Measurements from ENCODE around the gene OARD1.
A peak's percentile ranks its signal among the peaks of the same experiment; 100 is the strongest.

The OARD1 gene

DNA sequence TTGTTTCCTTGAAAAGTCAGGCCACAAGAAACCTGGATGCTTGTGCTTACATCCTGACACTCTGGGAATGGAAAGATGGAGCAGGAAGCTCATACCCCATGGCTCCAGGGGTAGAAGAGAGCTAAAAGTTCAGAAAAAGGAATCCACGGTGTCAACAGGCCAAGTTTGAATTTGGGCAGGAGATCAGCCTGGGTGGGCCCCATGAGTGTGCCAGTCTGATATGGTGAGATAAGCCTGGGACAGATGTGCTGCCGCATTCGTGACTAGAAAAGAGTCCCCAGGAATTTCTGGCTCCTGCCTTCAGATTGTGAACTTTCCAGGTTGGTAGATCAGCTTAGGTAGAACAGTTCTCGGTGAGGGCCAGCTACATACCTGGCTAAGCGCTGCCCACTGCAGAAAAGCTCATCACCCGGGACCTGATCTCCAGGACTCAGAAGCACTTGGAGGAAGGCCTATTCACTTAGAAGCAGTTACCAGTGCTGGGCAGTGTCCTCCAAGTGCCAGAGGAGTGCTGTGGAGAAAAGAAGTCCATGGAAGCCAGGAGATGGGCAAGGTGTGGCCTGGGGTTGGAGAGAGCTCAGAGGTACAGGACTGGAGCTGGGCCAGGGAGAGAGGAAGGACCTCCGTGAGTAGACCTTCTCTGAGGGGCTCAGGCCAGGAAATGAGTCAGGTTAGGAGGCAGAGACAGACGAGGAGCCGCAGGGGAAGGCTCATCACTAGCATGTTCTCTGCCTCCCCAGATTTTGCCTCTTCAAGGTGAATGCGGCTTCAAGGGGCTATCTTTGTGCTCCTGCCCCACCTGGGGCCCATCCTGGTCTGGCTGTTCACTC, 29.7 kb downstream of the OARD1 start, which contains the start of gene TSPO2:
TSS of gene TSPO2 (plus strand) at position 242 of the 830 bp plus-strand sequence. CDS start at position 761, 519 bp downstream.
- no peak within 1 kb of the TSS for H3K4me3 ChIP-seq
- H3K27ac ChIP-seq, result no peak within 1 kb of the TSS
- DNase-seq (ENCODE audit: low spot score), result no peak
- TF ChIP-seq, protein P1, sequence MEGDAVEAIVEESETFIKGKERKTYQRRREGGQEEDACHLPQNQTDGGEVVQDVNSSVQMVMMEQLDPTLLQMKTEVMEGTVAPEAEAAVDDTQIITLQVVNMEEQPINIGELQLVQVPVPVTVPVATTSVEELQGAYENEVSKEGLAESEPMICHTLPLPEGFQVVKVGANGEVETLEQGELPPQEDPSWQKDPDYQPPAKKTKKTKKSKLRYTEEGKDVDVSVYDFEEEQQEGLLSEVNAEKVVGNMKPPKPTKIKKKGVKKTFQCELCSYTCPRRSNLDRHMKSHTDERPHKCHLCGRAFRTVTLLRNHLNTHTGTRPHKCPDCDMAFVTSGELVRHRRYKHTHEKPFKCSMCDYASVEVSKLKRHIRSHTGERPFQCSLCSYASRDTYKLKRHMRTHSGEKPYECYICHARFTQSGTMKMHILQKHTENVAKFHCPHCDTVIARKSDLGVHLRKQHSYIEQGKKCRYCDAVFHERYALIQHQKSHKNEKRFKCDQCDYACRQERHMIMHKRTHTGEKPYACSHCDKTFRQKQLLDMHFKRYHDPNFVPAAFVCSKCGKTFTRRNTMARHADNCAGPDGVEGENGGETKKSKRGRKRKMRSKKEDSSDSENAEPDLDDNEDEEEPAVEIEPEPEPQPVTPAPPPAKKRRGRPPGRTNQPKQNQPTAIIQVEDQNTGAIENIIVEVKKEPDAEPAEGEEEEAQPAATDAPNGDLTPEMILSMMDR (IDR thresholded peaks at IDR 0.05), result no peak

GRCh38 chr6:41040940-41041536, 31.1 kb downstream of the OARD1 start:
- no peak overlapping the region for H3K27ac ChIP-seq
- TF ChIP-seq, protein P1 (IDR thresholded peaks at IDR 0.05), result no peak
- no peak for DNase-seq (ENCODE audit: low spot score)
- no peak overlapping the region for H3K4me3 ChIP-seq

GRCh38 chr6:41040101-41040939, 31.8 kb downstream of the OARD1 start:
- DNase-seq (ENCODE audit: low spot score), result no peak
- TF ChIP-seq, protein P1 (IDR thresholded peaks at IDR 0.05), result no peak
- Histone ChIP-seq H3K27ac (no peak overlapping the region), H3K4me3 (no peak overlapping the region)

GRCh38 chr6:41039060-41039998, 32.8 kb downstream of the OARD1 start, which contains the start of gene UNC5CL:
Gene UNC5CL (minus strand): TSS chr6:41039221. CDS start chr6:41035074, 4,147 bp downstream.
- Histone ChIP-seq H3K27ac (no peak within 1 kb of the TSS), H3K4me3 (no peak within 1 kb of the TSS)
- TF ChIP-seq, protein P1 (IDR thresholded peaks at IDR 0.05), result peak; percentile 36
- DNase-seq (ENCODE audit: low spot score), result no peak

DNA sequence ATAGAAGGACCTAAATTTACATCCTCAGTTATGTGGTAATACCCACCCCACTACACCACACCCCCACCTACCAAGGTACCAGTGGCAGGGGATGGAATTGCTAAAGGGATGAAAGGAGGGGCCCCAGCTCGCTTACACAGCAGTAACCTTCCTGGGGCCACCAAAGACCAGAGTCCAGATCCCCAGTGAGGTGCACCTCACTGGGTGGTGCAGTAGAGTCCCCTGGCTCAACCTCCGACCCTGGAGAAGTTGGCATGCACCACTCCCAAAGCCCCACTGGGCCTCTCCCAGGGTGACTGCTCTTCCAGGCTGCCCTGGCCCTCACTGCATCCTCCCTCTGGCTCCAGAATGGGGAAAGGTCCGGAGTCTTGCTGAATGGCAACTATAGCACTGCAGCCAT, 34.0 kb downstream of the OARD1 start:
- DNase-seq (ENCODE audit: low spot score), result no peak
- H3K27ac ChIP-seq, result no peak overlapping the region
- TF ChIP-seq, protein P1 (IDR thresholded peaks at IDR 0.05), result no peak
- no peak overlapping the region for H3K4me3 ChIP-seq
